HG03280 (cell line): Measurements from ENCODE around the gene FBLN7.
"Not testable (repeated sequence)": the region's sequence is repeated elsewhere in the genome, so short reads cannot be mapped to it uniquely, and the experiment has no call there.

Source experiments
- ATAC-seq: cut with Tn5 transposase; IDR thresholded peaks from one replicate; pipeline ENCODE4 v1.9.1; 2021; ENCODE audit warnings: mild to moderate bottlenecking, moderate library complexity; ENCODE audit not compliant: unreplicated experiment

FBLN7 gene, protein sequence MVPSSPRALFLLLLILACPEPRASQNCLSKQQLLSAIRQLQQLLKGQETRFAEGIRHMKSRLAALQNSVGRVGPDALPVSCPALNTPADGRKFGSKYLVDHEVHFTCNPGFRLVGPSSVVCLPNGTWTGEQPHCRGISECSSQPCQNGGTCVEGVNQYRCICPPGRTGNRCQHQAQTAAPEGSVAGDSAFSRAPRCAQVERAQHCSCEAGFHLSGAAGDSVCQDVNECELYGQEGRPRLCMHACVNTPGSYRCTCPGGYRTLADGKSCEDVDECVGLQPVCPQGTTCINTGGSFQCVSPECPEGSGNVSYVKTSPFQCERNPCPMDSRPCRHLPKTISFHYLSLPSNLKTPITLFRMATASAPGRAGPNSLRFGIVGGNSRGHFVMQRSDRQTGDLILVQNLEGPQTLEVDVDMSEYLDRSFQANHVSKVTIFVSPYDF

DNA sequence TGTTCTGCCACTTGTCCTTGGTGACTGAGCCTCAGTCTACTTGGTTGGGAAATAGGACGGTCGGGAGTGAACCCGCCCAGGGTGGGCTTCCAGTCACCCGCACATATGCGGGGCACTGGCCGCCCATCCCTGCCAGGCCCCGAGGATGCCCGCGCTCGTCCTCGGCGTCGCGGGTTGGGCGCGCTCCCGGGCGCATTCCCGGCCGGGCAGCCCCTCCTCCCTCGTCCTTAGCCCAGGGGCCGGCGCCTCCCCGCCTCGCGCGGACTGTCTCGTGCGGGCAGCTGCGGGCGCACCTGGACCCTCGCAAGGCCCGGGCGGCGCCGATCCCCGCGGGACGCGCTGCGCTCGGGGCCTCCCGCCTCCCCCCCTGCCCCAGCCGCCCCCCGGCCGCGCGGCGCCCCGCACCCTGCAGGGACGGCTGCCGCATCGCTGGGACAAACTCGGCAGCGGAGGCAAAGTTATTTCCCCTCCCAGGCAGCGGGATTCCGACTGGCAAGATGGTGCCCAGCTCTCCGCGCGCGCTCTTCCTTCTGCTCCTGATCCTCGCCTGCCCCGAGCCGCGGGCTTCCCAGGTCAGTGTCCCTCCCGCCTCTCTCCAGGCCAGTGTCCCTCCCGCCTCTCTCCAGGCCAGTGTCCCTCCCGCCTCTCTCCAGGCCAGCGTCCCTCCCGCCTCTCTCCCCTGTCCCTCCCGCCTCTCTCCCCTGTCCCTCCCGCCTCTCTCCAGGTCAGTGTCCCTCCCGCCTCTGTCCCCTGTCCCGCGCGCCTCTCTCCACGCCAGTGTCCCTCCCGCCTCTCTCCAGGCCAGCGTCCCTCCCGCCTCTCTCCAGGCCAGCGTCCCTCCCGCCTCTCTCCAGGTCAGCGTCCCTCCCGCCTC lies at the start of gene FBLN7:
FBLN7 (plus strand) TSS at position 227 of the 874 bp plus-strand sequence; CDS start at position 498, 271 bp downstream.
- ATAC-seq: no peak

GRCh38 chr2:112089375-112089774 lies 48.8 kb upstream of the FBLN7 start:
- ATAC-seq: no peak

GRCh38 chr2:112092286-112093041 lies 45.7 kb upstream of the FBLN7 start:
- no peak for ATAC-seq

- no peak for ATAC-seq
Measured at GRCh38 chr2:112093216-112093615, 45.0 kb upstream of the FBLN7 start.

GRCh38 chr2:112095681-112096080 lies 42.5 kb upstream of the FBLN7 start:
- ATAC-seq: no peak

DNA sequence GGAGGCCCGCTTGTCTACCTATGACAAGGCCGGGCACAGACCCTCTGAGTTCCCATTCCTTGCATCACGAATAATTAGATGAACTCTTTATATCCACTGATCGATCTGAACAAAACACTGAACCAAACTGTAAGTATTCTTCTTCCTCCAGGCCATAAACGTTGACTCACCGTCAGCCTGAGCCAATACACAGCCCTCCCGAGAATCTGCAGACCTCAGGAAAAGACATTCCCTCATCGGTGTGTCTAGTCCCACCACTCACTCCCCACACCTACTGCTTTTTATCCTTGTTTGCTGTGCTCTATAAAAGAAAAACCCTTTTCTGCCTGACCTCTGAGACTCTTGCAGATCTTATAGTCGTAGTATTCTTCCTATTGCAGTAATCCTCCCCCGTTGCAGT lies 42.1 kb upstream of the FBLN7 start:
- no peak for ATAC-seq

- no peak for ATAC-seq
Measured at GRCh38 chr2:112108178-112108832, 29.9 kb upstream of the FBLN7 start.

GRCh38 chr2:112109278-112109677 lies 28.9 kb upstream of the FBLN7 start:
- no peak for ATAC-seq

GRCh38 chr2:112110966-112111365 lies 27.2 kb upstream of the FBLN7 start:
- no peak for ATAC-seq

DNA sequence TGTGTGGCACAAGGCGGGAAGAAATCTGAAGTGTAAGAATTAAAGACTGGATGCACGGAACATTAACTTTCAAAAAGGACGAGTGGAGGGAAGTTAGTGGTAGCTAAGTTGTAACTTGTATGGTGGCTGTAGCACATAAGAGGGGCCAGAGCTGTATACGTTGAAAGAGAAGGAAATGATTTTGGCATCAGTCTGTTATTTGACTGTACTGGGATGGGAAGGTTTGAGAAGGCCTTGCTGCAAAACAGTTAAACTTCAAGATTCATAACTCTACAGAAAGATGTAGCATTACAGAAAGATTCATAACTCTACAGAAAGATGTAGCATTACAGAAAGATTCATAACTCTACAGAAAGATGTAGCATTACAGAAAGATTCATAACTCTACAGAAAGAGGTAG lies 24.8 kb upstream of the FBLN7 start:
- not testable (repeated sequence) for ATAC-seq

DNA sequence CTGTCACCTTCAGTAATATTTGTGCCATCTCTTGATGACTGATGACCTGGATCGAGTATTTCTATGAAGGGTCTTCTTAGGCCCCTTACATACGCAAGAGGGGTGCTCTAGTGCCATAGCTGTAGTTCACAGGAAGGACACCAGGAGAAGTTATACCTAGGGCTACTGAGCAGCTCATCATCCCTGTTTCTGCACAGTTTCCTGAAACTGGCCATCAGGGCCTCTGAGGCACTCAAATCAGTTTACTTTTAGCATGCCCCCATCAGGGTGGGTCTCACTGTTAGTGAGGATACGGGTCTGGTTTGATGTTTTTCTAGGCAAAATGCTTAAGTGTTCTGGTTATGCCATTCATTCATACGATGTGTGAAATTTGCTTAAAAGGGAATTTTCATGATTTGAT lies 20.0 kb upstream of the FBLN7 start:
- ATAC-seq: no peak

- no peak for ATAC-seq
Measured at GRCh38 chr2:112121682-112122254, 16.4 kb upstream of the FBLN7 start.

- ATAC-seq: no peak
Measured at GRCh38 chr2:112129060-112129459, 9.1 kb upstream of the FBLN7 start.

GRCh38 chr2:112133344-112133743 lies 4.8 kb upstream of the FBLN7 start:
- no peak for ATAC-seq

GRCh38 chr2:112134120-112134519 lies 4.1 kb upstream of the FBLN7 start:
- ATAC-seq: no peak

- ATAC-seq: no peak
Measured at GRCh38 chr2:112136096-112136495, 2.1 kb upstream of the FBLN7 start.

GRCh38 chr2:112137516-112138158 lies 548 bp upstream of the FBLN7 start:
- no peak for ATAC-seq

GRCh38 chr2:112139033-112139614 lies 939 bp downstream of the FBLN7 start:
- not testable (repeated sequence) for ATAC-seq

DNA sequence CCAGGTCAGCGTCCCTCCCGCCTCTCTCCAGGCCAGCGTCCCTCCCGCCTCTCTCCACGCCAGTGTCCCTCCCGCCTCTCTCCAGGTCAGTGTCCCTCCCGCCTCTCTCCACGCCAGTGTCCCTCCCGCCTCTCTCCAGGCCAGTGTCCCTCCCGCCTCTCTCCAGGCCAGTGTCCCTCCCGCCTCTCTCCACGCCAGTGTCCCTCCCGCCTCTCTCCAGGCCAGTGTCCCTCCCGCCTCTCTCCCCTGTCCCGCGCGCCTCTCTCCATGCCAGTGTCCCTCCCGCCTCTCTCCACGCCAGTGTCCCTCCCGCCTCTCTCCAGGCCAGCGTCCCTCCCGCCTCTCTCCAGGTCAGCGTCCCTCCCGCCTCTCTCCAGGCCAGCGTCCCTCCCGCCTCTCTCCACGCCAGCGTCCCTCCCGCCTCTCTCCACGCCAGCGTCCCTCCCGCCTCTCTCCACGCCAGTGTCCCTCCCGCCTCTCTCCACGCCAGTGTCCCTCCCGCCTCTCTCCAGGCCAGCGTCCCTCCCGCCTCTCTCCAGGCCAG lies 1.5 kb downstream of the FBLN7 start:
- not testable (repeated sequence) for ATAC-seq
